ENCODE results near the gene RHOU. TPM values are rescaled to one million over a fixed set of nuclear protein-coding genes. Genes with fewer than 3 reads are reported as not detected.

RHOU gene
- total and polyA plus RNA-seq, 2 experiments from 2014 or later: 0.95 to 4.4 TPM

- Histone ChIP-seq H2AFZ (no peak overlapping the region), H4K20me1 (replicated peaks; ENCODE audit: insufficient read depth) (no peaks in the 10 kb centered on the region), H3K36me3 (ENCODE audit: insufficient read depth) (no peaks in the 10 kb centered on the region), H3K27ac (ENCODE audit: low read depth) (no peak overlapping the region), H3K9me2 (ENCODE audit: insufficient read depth) (no peaks in the 10 kb centered on the region), H3F3A (replicated peaks; ENCODE audit: low read depth) (no peaks in the 10 kb centered on the region), H3K4me2 (no peak overlapping the region), H3K4me3 (no peak overlapping the region), H3K79me2 (replicated peaks; ENCODE audit: insufficient read depth) (no peaks in the 10 kb centered on the region), H3K4me1 (ENCODE audit: insufficient read depth) (no peaks in the 10 kb centered on the region), H3K27me3 (ENCODE audit: insufficient read depth) (no peaks in the 10 kb centered on the region)
- Mint-ChIP-seq H3K4me3 (no peak overlapping the region), H3K27me3 (ENCODE audit: insufficient read depth, low read depth, poor library complexity) (no peaks in the 10 kb centered on the region), H3K9me3 (no peaks in the 10 kb centered on the region; the same call in 2 of the 3 replicates), H3K27ac (no peak overlapping the region), H3K36me3 (ENCODE audit: low read depth) (no peaks in the 10 kb centered on the region), H3K4me1 (no peaks in the 10 kb centered on the region)
- no peak for DNase-seq (ENCODE audit: low spot score)
- no peak for ATAC-seq
- TF ChIP-seq CREB1 (CRISPR knock-in tag; IDR thresholded peaks at IDR 0.05; ENCODE audit: low read depth) (no peak), ZNF462 (CRISPR knock-in tag; IDR thresholded peaks at IDR 0.05) (no peak), REST (IDR thresholded peaks at IDR 0.05; ENCODE audit: unreplicated experiment) (no peak), POLR2AphosphoS5 (IDR thresholded peaks at IDR 0.05; ENCODE audit: low read depth) (no peak), ZNF114 (CRISPR knock-in tag; IDR thresholded peaks at IDR 0.05) (no peak), STAT1 (IDR thresholded peaks at IDR 0.05; ENCODE audit: unreplicated experiment) (no peak), NANOG (IDR thresholded peaks at IDR 0.05; ENCODE audit: borderline replicate concordance) (no peak), EZH2phosphoT487 (IDR thresholded peaks at IDR 0.05; ENCODE audit: unreplicated experiment) (no peak), ZNF331 (CRISPR knock-in tag; IDR thresholded peaks at IDR 0.05; ENCODE audit: low read depth) (no peak), JUNB (IDR thresholded peaks at IDR 0.05; ENCODE audit: unreplicated experiment) (no peak), EZH2 (IDR thresholded peaks at IDR 0.05; ENCODE audit: low read depth, unreplicated experiment) (no peak)
- TF ChIP-seq, protein P1, sequence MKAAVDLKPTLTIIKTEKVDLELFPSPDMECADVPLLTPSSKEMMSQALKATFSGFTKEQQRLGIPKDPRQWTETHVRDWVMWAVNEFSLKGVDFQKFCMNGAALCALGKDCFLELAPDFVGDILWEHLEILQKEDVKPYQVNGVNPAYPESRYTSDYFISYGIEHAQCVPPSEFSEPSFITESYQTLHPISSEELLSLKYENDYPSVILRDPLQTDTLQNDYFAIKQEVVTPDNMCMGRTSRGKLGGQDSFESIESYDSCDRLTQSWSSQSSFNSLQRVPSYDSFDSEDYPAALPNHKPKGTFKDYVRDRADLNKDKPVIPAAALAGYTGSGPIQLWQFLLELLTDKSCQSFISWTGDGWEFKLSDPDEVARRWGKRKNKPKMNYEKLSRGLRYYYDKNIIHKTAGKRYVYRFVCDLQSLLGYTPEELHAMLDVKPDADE (IDR thresholded peaks at IDR 0.05): no peak
- TF ChIP-seq, protein P2, sequence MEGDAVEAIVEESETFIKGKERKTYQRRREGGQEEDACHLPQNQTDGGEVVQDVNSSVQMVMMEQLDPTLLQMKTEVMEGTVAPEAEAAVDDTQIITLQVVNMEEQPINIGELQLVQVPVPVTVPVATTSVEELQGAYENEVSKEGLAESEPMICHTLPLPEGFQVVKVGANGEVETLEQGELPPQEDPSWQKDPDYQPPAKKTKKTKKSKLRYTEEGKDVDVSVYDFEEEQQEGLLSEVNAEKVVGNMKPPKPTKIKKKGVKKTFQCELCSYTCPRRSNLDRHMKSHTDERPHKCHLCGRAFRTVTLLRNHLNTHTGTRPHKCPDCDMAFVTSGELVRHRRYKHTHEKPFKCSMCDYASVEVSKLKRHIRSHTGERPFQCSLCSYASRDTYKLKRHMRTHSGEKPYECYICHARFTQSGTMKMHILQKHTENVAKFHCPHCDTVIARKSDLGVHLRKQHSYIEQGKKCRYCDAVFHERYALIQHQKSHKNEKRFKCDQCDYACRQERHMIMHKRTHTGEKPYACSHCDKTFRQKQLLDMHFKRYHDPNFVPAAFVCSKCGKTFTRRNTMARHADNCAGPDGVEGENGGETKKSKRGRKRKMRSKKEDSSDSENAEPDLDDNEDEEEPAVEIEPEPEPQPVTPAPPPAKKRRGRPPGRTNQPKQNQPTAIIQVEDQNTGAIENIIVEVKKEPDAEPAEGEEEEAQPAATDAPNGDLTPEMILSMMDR (conservative IDR thresholded peaks at IDR 0.05; ENCODE audit: low read depth in 2 of 2): no peak
Measured at GRCh38 chr1:228706305-228706704, 29.0 kb upstream of the RHOU start.
